Fibroblast of mammary gland (primary cell): Measurements from ENCODE around the gene CES2.
"Not testable (repeated sequence)": the region's sequence is repeated elsewhere in the genome, so short reads cannot be mapped to it uniquely, and the experiment has no call there.

Experiments
- DNase-seq: peaks from one replicate; pipeline ENCODE4 v3.0.0-alpha.2; 2010; ENCODE audit warnings: low read depth
- H3K4me3 ChIP-seq: 2 replicates; pipeline ENCODE4 v1.5.1; 2011; ENCODE audit warnings: low read depth, mild to moderate bottlenecking, low read length, moderate library complexity; ENCODE audit not compliant: control insufficient read depth
- CTCF ChIP-seq: conservative IDR thresholded peaks from 2 replicates; pipeline ENCODE4 v1.5.1; 2011; ENCODE audit warnings: low read depth, low read length, inconsistent platforms; ENCODE audit not compliant: control insufficient read depth, insufficient read depth

CES2 gene

DNA sequence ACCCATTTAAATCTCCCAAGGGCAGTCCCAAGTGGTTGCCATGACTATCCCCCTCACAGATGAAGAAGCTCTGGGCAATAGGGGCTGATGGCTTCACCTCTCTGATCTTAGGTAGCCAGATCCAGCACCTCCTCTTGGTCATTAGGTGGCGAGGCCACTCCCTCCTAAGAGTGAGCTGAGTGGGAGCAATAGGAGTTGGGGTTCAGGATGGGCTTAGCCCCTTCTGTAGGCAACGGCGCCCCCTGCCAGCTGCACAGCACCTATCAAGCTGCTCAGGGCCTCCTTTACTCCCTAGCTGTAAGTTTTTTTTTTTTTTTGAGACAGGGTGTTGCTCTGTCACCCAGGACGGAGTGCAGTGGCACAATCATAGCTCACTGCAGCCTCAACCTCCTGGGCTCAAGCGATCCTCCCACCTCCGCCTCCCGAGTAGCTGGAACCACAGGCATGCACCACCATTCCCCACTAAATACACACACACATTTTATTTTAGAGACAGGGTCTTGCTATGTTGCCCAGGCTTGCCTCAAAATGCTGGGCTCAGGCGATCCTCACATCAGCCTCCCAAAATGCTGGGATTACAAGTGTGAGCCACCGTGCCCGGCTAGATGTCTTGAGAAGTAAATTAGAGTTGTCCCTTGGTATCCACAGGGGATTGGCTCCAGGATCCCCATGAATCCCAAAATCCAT lies 6.5 kb upstream of the CES2 start:
- no peak overlapping the region for H3K4me3 ChIP-seq
- peak; percentile 33 for DNase-seq
- peak; percentile 39 for TF ChIP-seq CTCF

GRCh38 chr16:66930189-66930588 lies 5.1 kb upstream of the CES2 start:
- no peak overlapping the region for H3K4me3 ChIP-seq
- peak; percentile 82 for DNase-seq
- no peak for TF ChIP-seq CTCF

DNA sequence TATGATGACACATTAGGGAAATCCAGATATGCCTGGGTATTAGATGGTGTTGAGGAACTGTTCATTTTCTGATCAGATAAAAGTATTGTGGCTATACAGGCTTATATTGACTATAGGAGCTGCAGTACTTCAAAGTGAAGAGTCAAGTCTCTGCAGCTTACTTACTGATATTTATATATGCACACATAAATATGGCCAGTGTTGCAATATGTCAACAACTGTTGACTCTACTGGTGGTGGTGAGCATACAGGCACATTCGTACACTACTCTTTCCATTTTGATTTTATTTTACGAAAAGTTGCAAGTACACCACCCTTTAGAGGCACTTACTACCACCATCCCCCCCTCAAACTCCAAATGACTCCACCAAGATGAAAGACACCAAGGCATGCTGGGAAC lies 3.7 kb upstream of the CES2 start:
- no peak for TF ChIP-seq CTCF
- DNase-seq, result no peak
- no peak overlapping the region for H3K4me3 ChIP-seq

DNA sequence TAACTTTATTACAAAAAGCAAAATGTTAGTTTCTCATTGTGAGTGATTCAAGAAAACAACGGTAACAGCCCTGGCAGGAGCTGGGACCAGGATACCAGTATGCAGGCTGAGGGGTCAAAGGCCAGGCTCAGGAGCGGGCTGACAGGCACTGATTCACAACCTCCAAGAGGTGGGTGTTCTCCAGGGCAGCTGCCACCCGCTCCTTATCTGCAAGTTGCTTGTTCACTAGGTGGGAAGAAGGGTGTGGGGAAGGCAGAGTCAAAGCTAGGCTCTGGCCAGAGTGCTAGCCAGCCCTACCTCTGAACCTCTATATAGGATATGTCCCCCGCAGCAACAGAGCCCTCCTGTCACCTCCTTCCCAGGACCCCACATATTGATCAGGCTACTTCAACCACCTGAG lies 3.2 kb upstream of the CES2 start:
- no peak for TF ChIP-seq CTCF
- H3K4me3 ChIP-seq, result no peak overlapping the region
- DNase-seq, result no peak

- DNase-seq, result peak; percentile 14
Measured at GRCh38 chr16:66933776-66934137, 1.6 kb upstream of the CES2 start.

DNA sequence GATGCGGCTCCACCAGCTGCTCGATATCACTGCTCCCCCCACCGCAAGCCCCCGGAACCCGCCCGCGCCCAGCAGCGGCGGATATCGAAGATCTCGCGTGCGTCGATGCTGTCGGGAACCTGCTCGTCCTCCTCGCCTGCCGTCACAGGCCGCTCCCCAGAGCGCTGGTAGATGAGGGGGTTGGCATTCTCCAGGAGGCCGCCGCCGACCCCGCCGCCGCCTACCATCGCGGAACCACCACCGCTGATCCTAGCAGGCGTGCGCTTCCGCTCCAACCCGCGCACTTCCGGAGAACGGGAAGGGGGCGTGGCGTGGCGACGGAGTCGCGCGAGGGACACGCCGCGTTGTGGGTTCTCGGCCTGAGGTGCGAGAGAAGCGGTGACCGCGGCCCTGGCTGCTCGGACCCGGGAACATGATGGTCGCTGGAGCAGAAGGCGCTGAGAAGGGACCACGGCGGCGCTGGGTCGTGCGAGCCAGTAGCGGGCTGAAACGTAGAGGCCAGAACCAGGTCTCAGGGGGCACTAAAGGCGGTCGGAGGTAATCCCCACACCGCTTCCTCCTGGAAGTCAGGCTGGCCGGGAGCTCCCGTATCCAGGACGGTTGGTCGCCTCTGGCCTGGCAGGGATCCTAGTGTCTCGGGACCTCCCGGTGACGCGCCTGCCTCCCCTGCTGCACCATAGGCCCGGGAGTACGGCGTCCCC lies 1.0 kb upstream of the CES2 start, which contains the start of gene CIAO2B:
Gene CIAO2B, minus strand, starts transcription at position 265 of the 701 bp plus-strand sequence. Its CDS starts 38 bp downstream, at position 227.
- peak within 1 kb of the TSS; percentile 96 for H3K4me3 ChIP-seq
- DNase-seq, result peak; percentile 78
- TF ChIP-seq CTCF, result no peak

More at GRCh38 chr16:66933776-66934137, 1.6 kb upstream of the CES2 start:
- peak overlapping the region; percentile 96 for H3K4me3 ChIP-seq
- TF ChIP-seq CTCF, result no peak

DNA sequence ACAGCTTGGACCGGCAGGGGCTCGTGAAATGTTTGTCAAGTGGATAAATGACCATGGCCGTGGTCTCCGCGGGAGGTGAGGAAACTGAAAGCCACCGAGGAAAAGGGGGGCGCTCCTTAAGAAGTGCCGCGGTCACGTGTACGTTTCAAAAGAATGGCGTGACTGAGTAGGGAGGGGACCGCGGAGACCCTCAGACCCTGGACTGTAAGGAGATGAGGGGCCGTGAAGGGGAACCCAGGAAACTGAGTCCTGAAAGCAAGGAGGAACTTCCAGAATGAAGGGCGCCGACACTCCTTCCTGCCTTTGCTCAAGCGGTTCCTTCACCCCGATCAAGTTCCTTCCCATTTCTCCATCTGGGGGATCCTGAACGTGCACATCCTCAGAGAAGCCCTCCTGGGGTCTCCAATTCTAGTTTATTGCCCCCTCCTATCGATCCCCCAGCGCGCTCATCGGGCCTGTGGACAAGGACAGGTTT lies 440 bp upstream of the CES2 start:
- peak overlapping the region; percentile 96 for H3K4me3 ChIP-seq
- not testable (repeated sequence) for DNase-seq
